HG03565 (cell line): ENCODE data around the gene NDUFB2.
A peak's percentile ranks its signal among the peaks of the same experiment; 100 is the strongest.
"Not testable (repeated sequence)": the region's sequence is repeated elsewhere in the genome, so short reads cannot be mapped to it uniquely, and the experiment has no call there.

ENCODE experiments used
- ATAC-seq: cut with Tn5 transposase; IDR thresholded peaks from one replicate; pipeline ENCODE4 v1.9.1; 2021; ENCODE audit warnings: mild to moderate bottlenecking, moderate library complexity; ENCODE audit not compliant: unreplicated experiment

The NDUFB2 gene

DNA sequence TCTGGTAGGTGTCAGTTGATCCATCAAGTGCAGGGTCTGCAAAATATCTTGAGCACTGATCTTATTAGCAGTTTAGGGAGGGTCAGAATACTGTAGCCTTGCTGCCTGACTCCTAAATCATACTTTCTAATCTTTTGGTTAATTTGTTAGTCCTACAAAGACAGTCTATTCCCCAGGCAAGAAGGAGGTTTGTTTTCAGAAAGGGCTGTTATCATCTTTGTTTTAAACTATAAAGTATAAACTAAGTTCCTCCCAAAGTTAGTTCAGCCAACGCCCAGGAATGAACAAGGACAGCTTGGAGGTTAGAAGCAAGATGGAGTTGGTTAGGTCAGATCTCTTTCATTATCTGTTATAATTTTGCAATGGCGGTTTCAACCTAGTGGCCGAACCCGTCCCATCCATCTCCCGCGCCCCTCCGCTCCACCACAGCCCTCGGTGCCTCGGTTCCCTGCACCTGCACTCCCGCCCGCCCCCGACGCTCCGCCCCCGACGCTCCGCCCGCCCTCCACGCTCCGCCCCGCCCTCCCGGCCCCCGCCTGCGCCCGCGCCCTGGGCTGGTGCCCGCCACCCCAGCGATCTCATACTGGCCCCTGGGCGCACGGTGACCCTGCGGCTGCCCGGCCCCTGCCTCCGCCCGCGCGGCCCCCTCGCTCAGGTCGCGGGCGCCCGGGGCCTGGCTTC lies 24.0 kb upstream of the NDUFB2 start, which contains the start of gene ADCK2:
Gene ADCK2, plus strand, starts transcription at position 564 of the 681 bp plus-strand sequence. CDS start 386 bp downstream, outside the sequence.
- peak; percentile 33 for ATAC-seq

DNA sequence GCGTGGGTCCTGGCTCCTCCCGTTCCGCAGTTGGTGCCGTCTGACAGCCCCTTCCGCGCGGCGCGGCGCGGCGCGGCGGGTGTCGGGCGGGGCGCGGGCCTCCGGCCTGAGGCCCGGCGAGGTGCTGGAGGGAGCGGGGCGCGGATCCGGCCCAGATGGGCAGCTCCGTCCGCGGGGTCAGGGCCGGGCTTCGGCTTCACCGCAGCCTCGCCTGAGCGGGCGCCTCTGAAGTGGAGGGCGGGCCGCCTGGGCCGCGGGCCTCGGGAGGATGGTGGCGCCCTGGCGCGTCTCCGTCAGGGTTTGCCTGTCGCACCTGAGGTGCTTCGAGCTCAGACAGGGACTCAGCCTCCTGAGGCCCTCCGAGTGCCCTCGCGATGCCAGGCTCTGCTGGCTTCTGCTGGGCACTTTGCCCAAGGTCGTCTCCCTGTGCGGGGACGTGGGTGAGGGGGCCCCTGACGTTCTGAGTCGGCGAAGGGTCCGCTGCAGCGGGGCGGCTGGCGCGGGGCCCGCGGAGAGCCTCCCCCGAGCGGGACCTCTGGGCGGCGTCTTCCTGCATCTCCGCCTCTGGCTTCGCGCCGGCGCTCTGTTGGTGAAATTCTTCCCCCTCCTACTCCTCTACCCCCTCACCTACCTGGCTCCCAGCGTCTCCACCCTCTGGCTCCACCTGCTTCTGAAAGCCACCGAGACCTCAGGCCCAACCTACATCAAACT lies 23.3 kb upstream of the NDUFB2 start:
- ATAC-seq = peak; percentile 32

GRCh38 chr7:140673774-140674155 lies 22.7 kb upstream of the NDUFB2 start:
- ATAC-seq = no peak

- no peak for ATAC-seq
Measured at GRCh38 chr7:140674356-140674800, 22.1 kb upstream of the NDUFB2 start.

DNA sequence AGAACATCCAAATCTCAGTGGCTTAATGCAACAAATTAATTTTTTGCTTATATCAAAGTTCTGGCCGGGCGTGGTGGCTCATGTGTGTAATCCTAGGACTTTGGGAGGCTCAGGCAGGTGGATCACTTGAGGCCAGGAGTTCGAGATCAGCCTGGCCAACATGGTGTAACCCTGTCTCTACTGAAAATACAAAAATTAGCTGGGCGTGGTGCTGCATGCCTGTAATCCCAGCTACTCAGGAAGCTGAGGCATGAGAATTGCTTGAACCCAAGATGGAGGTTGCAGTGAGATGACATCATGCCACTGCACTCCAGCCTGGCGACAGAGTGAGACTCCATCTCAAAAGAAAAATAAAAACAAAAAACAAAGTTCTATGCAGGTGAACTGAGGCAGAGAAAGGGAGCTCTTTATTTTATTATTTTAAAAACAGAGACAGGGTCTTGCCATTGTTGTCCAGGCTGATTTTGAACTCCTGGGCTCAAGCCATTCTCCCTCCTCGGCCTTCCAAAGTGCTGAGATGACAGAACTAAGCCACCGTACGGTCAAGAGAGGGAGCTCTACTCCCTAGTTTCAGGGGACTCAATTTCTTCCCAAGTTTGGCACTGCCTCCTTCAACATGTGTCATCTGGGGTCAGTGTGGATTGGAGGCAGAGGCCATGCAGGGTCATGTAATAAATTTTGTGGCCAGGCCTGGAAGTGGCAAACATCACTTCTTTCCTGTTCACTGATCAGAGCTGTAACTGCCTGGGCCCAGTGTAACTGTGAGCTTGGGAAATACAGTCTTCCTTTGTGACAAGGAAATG lies 21.4 kb upstream of the NDUFB2 start:
- ATAC-seq = no peak

DNA sequence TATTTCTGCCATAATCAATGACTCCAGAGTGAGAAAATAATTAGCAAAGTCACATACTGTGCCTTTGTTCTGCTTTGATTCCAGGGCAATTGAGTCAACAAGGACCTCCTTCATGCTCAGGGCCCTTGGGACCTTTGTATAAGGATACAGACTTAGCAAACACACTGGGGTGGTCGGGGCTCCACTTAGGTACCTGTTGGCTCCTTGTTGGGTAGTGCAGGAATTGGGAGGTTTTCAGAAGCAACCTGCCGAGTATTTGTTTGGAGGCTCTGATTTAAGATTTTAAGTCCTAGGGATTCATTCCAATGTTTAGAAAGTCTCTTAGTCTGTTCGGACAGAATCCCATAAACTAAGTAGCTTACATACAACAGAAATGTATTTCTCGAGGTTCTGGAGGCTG lies 20.8 kb upstream of the NDUFB2 start:
- no peak for ATAC-seq

DNA sequence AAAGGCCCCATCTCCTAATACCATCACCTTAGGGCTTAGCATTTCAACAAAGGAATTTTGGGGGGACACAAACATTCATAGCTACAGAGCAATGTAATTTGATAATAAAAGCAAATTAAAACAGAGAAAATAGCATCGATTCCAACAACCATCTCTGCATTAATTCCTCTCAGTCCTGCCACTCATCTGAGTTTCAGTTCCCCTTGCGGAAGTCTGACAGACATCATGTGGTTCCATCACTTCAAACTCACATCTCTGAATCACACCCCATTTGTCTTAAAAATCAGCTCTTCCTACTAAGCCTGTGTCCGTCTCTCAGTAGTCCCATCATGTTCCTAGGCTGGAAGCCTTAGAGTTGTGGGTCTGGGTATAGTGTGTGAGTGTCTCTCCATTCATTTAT lies 20.2 kb upstream of the NDUFB2 start:
- peak; percentile 41 for ATAC-seq

DNA sequence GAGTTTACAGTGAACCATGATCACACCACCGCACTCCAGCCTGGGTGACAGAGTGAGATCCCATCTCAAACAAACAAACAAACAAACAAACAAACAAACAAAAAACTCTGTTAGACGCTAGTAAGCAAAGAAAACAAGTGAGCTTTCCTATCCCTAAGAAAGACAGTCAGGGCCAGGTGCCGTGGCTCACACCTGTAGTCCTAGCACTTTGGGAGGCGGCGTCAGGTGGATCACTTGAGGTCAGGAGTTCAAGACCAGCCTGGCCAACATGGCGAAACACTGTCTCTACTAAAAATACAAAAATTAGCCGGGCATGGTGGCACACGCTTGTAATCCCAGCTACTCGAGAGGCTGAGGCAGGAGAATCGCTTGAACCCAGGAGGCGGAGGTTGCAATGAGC lies 19.6 kb upstream of the NDUFB2 start:
- not testable (repeated sequence) for ATAC-seq

DNA sequence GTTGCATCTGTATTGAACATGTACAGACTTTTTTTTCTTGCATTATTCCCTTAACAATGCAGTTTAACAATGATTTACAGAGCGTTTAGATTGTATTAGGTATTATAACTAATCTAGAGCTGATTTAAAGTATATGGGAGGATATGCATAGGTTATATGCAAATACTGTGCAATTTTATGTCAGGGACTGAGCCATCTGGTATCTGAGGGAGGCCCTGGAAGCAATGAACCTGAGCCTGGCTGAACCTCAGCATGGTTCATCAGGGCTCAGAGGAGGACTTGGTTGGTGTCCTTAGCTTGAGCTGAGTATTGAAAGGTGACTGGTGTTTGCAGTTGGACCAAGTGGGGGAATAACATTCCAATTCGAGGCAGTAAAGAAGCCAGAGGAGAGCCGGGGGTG lies 19.0 kb upstream of the NDUFB2 start:
- no peak for ATAC-seq

GRCh38 chr7:140678081-140678815 lies 18.3 kb upstream of the NDUFB2 start:
- no peak for ATAC-seq

GRCh38 chr7:140678816-140679130 lies 17.7 kb upstream of the NDUFB2 start:
- ATAC-seq = no peak

DNA sequence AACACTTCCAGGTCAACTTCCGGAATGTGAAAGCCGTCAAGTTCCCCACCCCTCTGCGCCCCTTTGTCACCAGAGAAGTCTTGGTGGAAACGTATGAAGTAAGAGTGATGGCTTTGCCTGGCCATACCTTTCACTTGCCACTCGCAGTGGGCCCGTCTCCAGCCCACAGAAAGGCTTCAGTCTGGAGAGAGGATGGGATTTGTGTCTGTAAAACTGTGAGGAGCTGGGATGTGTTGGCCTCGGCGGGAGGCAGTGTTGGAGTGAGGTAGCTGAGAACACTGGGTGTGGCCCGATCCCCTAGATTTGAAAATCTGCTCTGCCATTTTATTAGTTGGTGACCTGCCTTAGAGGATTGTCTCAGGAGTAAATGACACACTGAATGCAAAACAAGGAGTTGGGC lies 17.3 kb upstream of the NDUFB2 start:
- no peak for ATAC-seq

DNA sequence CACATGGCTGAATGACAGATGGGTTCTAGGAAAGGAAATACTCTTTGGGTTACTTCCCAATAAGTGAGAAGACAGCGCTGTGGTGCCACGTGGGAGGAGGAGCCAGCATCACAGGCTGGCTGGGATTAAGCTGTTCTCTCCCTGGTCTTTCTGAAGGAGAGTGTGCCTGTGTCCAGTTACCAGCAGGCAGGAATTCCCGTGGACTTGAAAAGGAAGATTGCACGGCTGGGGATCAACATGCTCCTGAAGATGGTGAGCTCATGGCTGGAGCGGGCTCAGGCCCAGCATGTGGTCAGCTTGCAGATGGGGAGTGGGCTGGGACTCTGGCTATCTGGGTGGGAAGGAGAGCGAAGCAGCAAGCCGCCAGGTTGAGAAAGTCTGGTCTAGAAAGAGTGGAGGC lies 15.6 kb upstream of the NDUFB2 start:
- no peak for ATAC-seq

- no peak for ATAC-seq
Measured at GRCh38 chr7:140681766-140682165, 14.7 kb upstream of the NDUFB2 start.

DNA sequence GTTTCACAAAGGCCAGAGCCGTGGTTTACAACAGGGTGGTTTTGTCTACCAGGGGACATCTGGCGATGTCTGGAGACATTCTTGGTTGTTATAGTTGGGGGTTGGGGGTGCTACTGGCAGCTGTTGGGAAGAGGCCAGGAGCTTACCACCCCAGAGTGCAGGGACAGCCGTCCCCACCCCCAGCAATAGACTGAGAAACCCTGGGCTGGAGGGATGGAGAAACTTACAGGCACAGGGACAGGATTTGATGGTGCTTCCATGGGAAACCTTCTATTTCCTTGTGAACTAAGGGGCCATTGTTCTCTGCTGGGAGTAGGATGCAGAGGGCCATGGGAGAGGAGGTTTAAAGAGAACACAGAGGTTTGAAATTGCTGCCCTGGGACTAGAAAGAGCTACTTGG lies 12.9 kb upstream of the NDUFB2 start:
- ATAC-seq = no peak

DNA sequence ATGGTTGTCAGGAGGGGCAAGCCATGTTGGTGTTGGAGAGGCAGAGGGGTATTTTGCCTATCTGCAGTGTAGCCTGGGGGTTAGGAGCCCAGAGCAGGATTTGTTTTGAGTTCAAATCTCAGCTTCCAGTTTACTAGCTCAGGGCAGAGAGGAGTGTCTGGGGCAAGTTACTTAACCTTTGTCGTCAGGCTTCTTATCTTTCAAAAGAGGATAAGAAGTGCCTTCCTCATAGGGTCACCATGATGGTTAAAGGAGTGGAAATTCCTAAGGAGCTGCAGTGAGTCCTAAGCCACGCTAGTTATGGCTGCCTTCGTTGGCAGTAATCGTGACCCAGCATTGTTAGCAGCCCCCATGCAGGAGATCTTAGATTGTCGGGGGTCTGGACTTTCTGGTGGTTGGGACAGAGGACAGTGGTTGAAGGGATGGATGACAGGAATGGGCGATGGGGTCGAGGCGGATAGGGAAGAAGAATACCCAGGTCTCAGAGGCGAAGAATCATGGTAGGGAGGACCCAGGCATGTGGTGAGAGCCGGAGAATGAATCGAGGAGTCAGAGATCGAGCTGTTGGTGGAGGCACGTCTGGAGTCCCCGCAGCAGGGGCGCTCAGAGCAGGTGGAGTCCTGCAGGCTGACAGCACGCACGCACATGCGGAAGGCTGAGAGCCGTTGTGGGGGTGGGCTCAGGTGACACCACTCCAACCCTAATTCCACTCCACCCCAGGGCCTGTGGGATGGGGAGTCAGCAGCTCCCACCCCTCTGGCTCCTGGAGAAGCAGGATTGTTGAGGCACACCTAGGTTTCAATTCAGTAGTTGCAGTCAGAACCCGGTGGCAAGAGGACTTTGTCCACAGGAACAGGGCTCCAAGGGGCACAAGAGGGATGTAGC lies 12.2 kb upstream of the NDUFB2 start:
- ATAC-seq = no peak

DNA sequence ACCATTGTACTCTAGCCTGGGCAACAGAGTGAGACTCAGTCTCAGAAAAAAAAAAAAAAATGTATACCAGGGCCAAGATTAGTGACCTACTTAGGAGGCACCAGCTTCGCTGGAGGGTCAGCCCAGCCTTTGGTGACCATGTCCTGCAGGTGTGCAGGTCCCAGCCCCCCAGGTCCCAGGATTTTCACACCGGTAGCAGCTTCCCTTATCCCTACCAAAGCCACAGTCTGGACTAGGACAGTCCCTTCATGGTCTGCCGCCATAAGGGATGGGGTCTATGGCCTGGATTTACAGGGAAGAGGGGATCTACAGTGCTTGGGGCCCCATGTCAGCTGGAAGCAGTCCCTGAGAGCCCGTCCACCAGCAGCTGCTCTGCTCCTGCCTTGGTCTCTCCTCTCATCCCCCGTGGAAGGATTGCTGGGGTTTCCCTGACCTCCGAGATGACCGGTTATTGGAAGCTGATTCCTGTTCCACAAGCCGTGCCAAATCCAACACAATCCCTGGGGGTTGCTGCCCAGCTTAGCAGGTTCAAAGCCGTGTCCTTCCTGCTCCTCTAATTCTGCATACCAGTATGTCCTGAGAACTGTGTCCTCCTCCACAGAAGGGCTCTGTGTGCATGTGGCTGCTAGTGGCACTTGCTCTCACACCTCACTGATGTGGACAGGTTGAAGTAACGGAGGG lies 11.0 kb upstream of the NDUFB2 start:
- ATAC-seq = no peak

DNA sequence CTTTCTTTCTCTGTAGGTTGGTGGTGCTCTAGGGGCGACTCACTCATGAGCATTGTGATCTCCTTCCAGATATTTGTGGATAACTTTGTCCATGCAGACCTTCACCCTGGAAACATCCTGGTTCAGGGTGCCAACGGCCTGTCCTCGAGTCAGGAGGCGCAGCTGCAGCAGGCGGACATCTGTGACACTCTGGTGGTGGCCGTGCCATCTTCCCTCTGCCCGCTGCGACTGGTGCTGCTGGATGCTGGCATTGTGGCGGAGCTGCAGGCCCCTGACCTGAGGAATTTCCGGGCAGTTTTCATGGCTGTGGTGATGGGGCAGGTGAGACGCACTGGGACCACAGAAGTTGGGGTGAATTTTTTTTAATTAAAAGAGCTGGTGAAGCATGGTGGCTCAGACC lies 9.6 kb upstream of the NDUFB2 start:
- no peak for ATAC-seq

GRCh38 chr7:140688341-140688740 lies 8.2 kb upstream of the NDUFB2 start:
- ATAC-seq = no peak
